Measurements from ENCODE around the gene WFS1. TPM values are rescaled to one million over a fixed set of nuclear protein-coding genes. Genes with fewer than 3 reads are reported as not detected.

WFS1 gene
- total and polyA plus RNA-seq, 5 donors from 2014 or later, result 2.5 to 4.2 (median 3.8) TPM

DNA sequence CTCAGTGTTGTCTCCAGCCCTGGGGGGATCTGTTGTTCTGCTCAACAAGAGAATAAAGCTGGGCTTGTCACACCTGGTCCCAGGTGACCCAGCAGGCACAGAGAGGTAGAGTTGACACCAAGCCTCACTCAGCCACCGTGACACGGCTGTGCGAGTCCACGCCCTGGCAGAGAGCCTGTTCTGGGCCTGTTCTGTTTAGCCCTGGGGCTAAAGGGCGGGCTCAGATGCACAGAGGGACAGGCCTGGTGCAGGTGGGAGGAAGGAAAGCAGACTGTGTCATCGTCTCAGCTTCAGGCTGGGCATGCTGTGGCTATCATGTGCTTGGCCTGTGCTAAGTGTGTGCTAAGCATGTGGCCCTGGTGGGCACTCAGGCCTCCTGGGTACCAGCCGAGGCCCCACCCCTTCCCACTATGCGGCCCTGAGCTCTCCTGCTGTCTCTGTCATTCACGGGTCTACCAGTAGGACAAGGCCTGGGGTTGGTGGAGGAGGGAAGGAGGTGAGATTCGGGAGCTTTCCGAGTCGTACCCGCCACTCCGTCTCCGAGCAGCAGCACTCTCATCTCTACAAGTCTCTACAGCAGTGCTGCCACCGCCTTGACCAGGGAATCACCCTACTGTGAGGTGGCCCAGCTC, 10.8 kb downstream of the WFS1 start:
- no peak overlapping the region for H3K27ac Mint-ChIP-seq
- ATAC-seq (ENCODE audit: low read depth in 2 of 2) (no peak), DNase-seq (no peak)
- peaks cover 2 to 12% (median 7%) of the 10 kb centered on the region in 4 donors for H3K4me1 Mint-ChIP-seq
- peaks cover 8% of the 10 kb centered on the region for H3K4me1 ChIP-seq (ENCODE audit: control insufficient read depth, insufficient read depth, low read length, poor library complexity, severe bottlenecking)
- H3K4me3 Mint-ChIP-seq, result no peak overlapping the region
- H3K36me3 Mint-ChIP-seq, result peaks cover 8% of the 10 kb centered on the region
- no peaks in the 10 kb centered on the region for H3K9me3 ChIP-seq (ENCODE audit: control insufficient read depth in 2 of 2, low read length in 2 of 2)
- H3K27me3 Mint-ChIP-seq, result no peaks in the 10 kb centered on the region
- no peaks in the 10 kb centered on the region for H3K36me3 ChIP-seq (ENCODE audit: control insufficient read depth, insufficient read depth, low read length)
- H3K9me3 Mint-ChIP-seq, result no peaks in the 10 kb centered on the region
- no peak overlapping the region for H3K4me3 ChIP-seq (ENCODE audit: low read depth, low read length)
- no peaks in the 10 kb centered on the region for H3K27me3 ChIP-seq (ENCODE audit: control insufficient read depth, insufficient read depth, low read length)
- no peak overlapping the region for H3K27ac ChIP-seq (ENCODE audit: insufficient read depth, low read length, poor library complexity, severe bottlenecking)

DNA sequence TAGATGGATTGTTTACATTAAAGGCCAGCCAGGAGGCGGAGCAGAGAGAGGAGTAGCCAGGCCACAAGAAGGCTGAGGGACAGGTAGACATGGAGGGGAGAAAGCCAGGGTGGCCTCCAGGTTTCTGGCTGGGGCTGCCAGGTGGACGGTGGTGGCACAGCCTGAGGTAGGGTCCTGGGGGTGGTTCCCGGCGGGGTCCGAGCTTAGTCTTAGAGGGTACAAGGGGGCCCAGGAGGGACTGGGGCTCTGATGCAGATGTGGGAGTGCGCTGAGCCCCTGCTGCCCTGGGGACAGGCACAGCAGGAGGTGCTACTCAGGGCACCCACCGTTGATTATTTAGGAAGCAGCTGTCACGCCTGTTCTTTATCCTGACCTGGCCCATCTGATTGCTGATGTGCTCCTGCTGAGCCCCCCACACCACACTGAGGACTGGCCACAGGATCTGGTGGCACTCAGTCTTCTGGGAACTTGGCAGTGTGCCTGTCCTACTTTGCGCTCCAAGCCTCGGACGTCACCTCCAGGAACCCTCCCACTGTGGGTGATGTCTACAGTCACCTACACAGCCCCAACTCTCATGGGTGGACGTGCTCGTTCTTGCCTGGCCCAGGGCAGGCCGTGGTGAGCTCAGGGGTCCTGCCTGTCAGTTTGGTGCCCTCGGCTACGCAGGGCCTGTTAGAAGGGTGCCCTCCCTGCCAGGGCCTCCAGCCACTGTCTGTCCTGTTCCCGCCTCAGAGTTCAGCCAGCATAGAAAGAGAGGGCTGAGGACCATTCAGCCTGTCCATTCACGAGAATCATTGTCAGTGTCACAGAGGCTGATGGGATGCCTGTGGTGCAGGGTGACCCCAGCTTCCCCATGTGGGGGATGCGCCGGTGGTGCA, 12.0 kb downstream of the WFS1 start:
- Mint-ChIP-seq H3K9me3 (no peaks in the 10 kb centered on the region), H3K4me1 (peaks cover 2 to 12% (median 7%) of the 10 kb centered on the region in 4 donors), H3K4me3 (no peak overlapping the region), H3K36me3 (peaks cover 10% of the 10 kb centered on the region), H3K27me3 (no peaks in the 10 kb centered on the region), H3K27ac (no peak overlapping the region)
- no peaks in the 10 kb centered on the region for H3K36me3 ChIP-seq (ENCODE audit: control insufficient read depth, insufficient read depth, low read length)
- H3K4me1 ChIP-seq (ENCODE audit: control insufficient read depth, insufficient read depth, low read length, poor library complexity, severe bottlenecking), result peaks cover 8% of the 10 kb centered on the region
- no peaks in the 10 kb centered on the region for H3K27me3 ChIP-seq (ENCODE audit: control insufficient read depth, insufficient read depth, low read length)
- H3K27ac ChIP-seq (ENCODE audit: insufficient read depth, low read length, poor library complexity, severe bottlenecking), result no peak overlapping the region
- ATAC-seq (ENCODE audit: low read depth in 2 of 2), result no peak
- no peak overlapping the region for H3K4me3 ChIP-seq (ENCODE audit: low read depth, low read length)
- DNase-seq, result no peak
- H3K9me3 ChIP-seq (ENCODE audit: control insufficient read depth in 2 of 2, low read length in 2 of 2), result no peaks in the 10 kb centered on the region

DNA sequence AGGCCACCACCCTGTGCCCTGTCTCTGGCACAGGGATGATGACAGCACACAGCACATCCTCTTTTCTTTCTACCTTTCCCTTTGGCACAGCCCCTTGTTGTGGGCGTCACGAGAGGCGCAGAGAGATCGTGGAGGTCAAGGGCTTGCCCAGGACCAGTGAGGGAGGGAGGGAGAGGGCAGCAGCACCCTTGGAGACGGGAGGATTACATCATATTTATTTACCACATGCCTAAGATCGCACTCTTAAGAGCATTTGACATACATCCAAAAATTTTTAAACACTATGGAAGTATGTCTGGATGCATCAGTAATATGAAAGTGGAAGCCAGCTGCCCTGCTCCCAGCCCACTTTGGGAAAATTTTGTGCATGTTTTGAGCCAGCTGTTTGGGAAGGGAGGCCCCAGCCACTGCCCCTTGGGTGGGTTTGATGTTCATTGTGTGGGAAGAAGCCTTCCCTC, 12.7 kb downstream of the WFS1 start:
- Histone ChIP-seq H3K4me3 (ENCODE audit: low read depth, low read length) (no peak overlapping the region), H3K27me3 (ENCODE audit: control insufficient read depth, insufficient read depth, low read length) (no peaks in the 10 kb centered on the region), H3K9me3 (ENCODE audit: control insufficient read depth in 2 of 2, low read length in 2 of 2) (no peaks in the 10 kb centered on the region), H3K27ac (ENCODE audit: insufficient read depth, low read length, poor library complexity, severe bottlenecking) (no peak overlapping the region), H3K36me3 (ENCODE audit: control insufficient read depth, insufficient read depth, low read length) (no peaks in the 10 kb centered on the region), H3K4me1 (ENCODE audit: control insufficient read depth, insufficient read depth, low read length, poor library complexity, severe bottlenecking) (peaks cover 8% of the 10 kb centered on the region)
- no peak overlapping the region for H3K27ac Mint-ChIP-seq
- no peaks in the 10 kb centered on the region for H3K9me3 Mint-ChIP-seq
- H3K36me3 Mint-ChIP-seq, result peaks cover 10% of the 10 kb centered on the region
- no peaks in the 10 kb centered on the region for H3K27me3 Mint-ChIP-seq
- DNase-seq (no peak), ATAC-seq (ENCODE audit: low read depth in 2 of 2) (no peak)
- H3K4me1 Mint-ChIP-seq, result peaks cover 2 to 12% (median 7%) of the 10 kb centered on the region in 4 donors
- H3K4me3 Mint-ChIP-seq, result no peak overlapping the region

DNA sequence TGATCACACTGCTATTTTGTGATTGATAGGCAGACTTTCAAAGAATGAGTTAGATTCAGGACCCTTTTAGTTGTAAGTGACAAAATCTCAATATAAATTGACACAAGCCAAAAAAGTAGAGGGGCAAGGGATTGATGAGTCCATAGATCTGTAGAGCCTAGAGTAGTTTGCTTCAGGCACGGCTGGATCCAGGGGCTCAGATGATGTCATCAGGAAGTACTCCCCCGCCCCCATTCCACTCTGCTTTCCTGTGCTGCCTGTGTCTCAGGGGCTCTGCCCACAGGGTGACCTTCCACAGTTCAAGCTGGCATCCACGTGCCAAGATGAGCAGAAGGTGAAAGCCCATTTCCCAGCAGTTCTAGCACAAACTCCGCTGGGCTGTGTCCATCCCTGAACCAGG, 13.6 kb downstream of the WFS1 start:
- no peak for ATAC-seq (ENCODE audit: low read depth in 2 of 2)
- no peak for DNase-seq

DNA sequence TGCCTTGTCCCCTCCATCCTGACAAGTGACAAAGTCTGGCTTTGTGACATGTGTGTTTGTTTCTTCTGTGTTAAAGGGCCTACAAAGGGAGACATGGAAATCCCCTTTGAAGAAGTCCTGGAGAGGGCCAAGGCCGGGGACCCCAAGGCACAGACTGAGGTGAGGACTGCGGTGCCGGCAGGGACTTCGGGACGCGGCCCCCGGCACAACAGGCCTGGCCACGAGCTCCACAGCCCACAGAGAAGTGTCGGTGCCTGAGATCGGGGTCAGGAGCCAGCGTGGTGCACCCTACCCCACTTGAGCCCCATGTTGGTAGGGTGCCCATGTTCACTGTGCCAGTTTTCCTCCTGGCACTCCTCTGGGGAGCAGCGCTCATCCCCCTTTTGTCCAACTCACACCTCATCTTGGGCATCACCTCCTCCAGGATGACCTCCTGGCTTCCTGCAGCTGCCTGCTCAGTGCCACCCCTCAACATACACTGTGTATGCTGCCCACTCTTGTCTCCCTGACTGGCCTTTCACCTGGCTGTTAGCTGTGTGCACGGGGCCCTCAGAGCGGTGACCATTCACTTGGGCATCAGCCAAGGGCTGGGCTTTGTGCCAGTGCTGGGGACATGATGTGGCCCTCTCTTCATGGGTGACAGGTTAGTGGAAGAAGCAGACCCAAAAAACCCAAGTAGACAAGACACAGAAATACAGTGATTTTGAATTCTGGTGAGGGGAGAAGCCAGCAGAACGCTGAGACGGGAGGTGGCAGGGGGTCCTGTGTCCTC, 17.6 kb downstream of the WFS1 start:
- H3K36me3 Mint-ChIP-seq, result peaks cover 3% of the 10 kb centered on the region
- H3K4me1 Mint-ChIP-seq, result no peaks in the 10 kb centered on the region
- no peaks in the 10 kb centered on the region for H3K9me3 ChIP-seq (ENCODE audit: control insufficient read depth in 2 of 2, low read length in 2 of 2)
- ATAC-seq (ENCODE audit: low read depth in 2 of 2) (no peak), DNase-seq (no peak)
- no peak overlapping the region for H3K4me3 ChIP-seq (ENCODE audit: low read depth, low read length)
- no peaks in the 10 kb centered on the region for H3K27me3 ChIP-seq (ENCODE audit: control insufficient read depth, insufficient read depth, low read length)
- H3K27me3 Mint-ChIP-seq, result no peaks in the 10 kb centered on the region
- no peaks in the 10 kb centered on the region for H3K4me1 ChIP-seq (ENCODE audit: control insufficient read depth, insufficient read depth, low read length, poor library complexity, severe bottlenecking)
- no peaks in the 10 kb centered on the region for H3K36me3 ChIP-seq (ENCODE audit: control insufficient read depth, insufficient read depth, low read length)
- no peak overlapping the region for H3K27ac Mint-ChIP-seq
- no peaks in the 10 kb centered on the region for H3K9me3 Mint-ChIP-seq
- H3K4me3 Mint-ChIP-seq, result no peak overlapping the region
- H3K27ac ChIP-seq (ENCODE audit: insufficient read depth, low read length, poor library complexity, severe bottlenecking), result no peak overlapping the region

More for the DNA sequence above, 13.6 kb downstream of the WFS1 start:
- Mint-ChIP-seq H3K27ac (no peak overlapping the region), H3K9me3 (no peaks in the 10 kb centered on the region), H3K4me1 (peaks cover 2 to 11% (median 7%) of the 10 kb centered on the region in 4 donors), H3K4me3 (no peak overlapping the region), H3K36me3 (peaks cover 10% of the 10 kb centered on the region), H3K27me3 (no peaks in the 10 kb centered on the region)
- Histone ChIP-seq H3K36me3 (ENCODE audit: control insufficient read depth, insufficient read depth, low read length) (no peaks in the 10 kb centered on the region), H3K27me3 (ENCODE audit: control insufficient read depth, insufficient read depth, low read length) (no peaks in the 10 kb centered on the region), H3K4me3 (ENCODE audit: low read depth, low read length) (no peak overlapping the region), H3K27ac (ENCODE audit: insufficient read depth, low read length, poor library complexity, severe bottlenecking) (no peak overlapping the region), H3K9me3 (ENCODE audit: control insufficient read depth in 2 of 2, low read length in 2 of 2) (no peaks in the 10 kb centered on the region), H3K4me1 (ENCODE audit: control insufficient read depth, insufficient read depth, low read length, poor library complexity, severe bottlenecking) (peaks cover 5% of the 10 kb centered on the region)

DNA sequence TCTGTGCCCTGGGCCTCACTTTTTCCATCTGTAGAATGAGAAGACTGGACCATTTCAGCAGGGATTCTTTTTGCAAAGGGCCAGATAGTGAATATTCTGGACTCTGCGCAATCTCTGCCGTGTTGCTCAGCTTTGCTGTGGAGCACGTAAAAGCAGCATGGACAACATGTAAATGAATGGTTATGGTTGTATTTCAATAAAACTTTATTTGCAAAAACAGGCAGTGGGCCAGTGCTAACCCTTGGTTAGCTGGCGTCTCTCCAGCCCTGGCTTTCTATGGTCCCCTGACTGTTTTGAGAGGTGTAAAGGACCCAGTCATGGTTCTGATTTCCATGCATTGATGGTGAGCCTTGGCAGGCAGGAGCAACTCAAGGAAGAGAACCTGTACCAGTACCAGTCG, 18.7 kb downstream of the WFS1 start:
- H3K4me3 ChIP-seq (ENCODE audit: low read depth, low read length), result no peak overlapping the region
- no peak overlapping the region for H3K27ac ChIP-seq (ENCODE audit: insufficient read depth, low read length, poor library complexity, severe bottlenecking)
- Mint-ChIP-seq H3K4me3 (no peak overlapping the region), H3K4me1 (no peaks in the 10 kb centered on the region), H3K36me3 (peaks cover 4% of the 10 kb centered on the region), H3K27ac (no peak overlapping the region), H3K27me3 (no peaks in the 10 kb centered on the region), H3K9me3 (no peaks in the 10 kb centered on the region)
- H3K4me1 ChIP-seq (ENCODE audit: control insufficient read depth, insufficient read depth, low read length, poor library complexity, severe bottlenecking), result no peaks in the 10 kb centered on the region
- H3K27me3 ChIP-seq (ENCODE audit: control insufficient read depth, insufficient read depth, low read length), result no peaks in the 10 kb centered on the region
- DNase-seq (no peak), ATAC-seq (ENCODE audit: low read depth in 2 of 2) (no peak)
- H3K9me3 ChIP-seq (ENCODE audit: control insufficient read depth in 2 of 2, low read length in 2 of 2), result no peaks in the 10 kb centered on the region
- H3K36me3 ChIP-seq (ENCODE audit: control insufficient read depth, insufficient read depth, low read length), result no peaks in the 10 kb centered on the region

DNA sequence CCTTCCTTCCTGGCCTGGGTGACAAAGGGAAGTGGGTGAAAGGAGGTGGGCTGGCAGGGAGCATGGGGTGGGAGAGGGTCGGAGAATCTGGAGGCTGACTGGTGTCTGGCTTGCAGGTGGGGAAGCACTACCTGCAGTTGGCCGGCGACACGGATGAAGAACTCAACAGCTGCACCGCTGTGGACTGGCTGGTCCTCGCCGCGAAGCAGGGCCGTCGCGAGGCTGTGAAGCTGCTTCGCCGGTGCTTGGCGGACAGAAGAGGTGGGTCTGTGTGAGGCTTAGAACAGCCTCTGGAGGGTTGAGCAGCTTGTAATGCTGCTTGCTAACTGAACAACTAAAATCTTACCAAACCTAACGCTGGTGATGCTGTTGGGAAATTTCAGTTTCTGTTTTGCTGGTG, 19.2 kb downstream of the WFS1 start:
- Histone ChIP-seq H3K4me3 (ENCODE audit: low read depth, low read length) (no peak overlapping the region), H3K9me3 (ENCODE audit: control insufficient read depth in 2 of 2, low read length in 2 of 2) (no peaks in the 10 kb centered on the region), H3K4me1 (ENCODE audit: control insufficient read depth, insufficient read depth, low read length, poor library complexity, severe bottlenecking) (no peaks in the 10 kb centered on the region), H3K36me3 (ENCODE audit: control insufficient read depth, insufficient read depth, low read length) (no peaks in the 10 kb centered on the region), H3K27me3 (ENCODE audit: control insufficient read depth, insufficient read depth, low read length) (no peaks in the 10 kb centered on the region), H3K27ac (ENCODE audit: insufficient read depth, low read length, poor library complexity, severe bottlenecking) (no peak overlapping the region)
- Mint-ChIP-seq H3K4me3 (no peak overlapping the region), H3K27ac (no peak overlapping the region), H3K4me1 (no peaks in the 10 kb centered on the region), H3K9me3 (no peaks in the 10 kb centered on the region), H3K36me3 (peaks cover 6% of the 10 kb centered on the region), H3K27me3 (no peaks in the 10 kb centered on the region)
- DNase-seq, result no peak
- no peak for ATAC-seq (ENCODE audit: low read depth in 2 of 2)

All from CD4-positive, CD25-positive, alpha-beta regulatory T cell (primary cell).